ENCODE measurements around the gene AMMECR1L.
"Not testable (repeated sequence)": the region's sequence is repeated elsewhere in the genome, so short reads cannot be mapped to it uniquely, and the experiment has no call there.

Gene AMMECR1L

GRCh38 chr2:127891811-127892210 lies 6.1 kb upstream of the AMMECR1L start:
- Histone ChIP-seq H3K4me2 (ENCODE audit: insufficient read depth, low read length, poor library complexity, severe bottlenecking) (no peak overlapping the region), H2BK12ac (ENCODE audit: low read length) (no peak overlapping the region), H2BK15ac (ENCODE audit: low read length) (no peak overlapping the region), H3K27ac (replicated peaks; ENCODE audit: low read length) (no peak overlapping the region), H3K9me3 (replicated peaks in 1 of 2; ENCODE audit: control insufficient read depth in 2 of 2, insufficient read depth in 1 of 2, low read depth in 1 of 2, low read length in 2 of 2) (no peaks in the 10 kb centered on the region), H3K27me3 (ENCODE audit: control insufficient read depth in 3 of 3, insufficient read depth in 3 of 3, low read depth in 1 of 3, low read length in 3 of 3) (no peaks in the 10 kb centered on the region), H4K8ac (ENCODE audit: low read depth, low read length) (no peak overlapping the region), H3K18ac (ENCODE audit: low read length) (no peak overlapping the region), H3K23ac (ENCODE audit: low read depth, low read length, poor library complexity) (no peak overlapping the region), H3K14ac (ENCODE audit: low read length) (no peak overlapping the region), H3K4ac (ENCODE audit: low read length) (no peak overlapping the region), H3K4me1 (ENCODE audit: control insufficient read depth in 2 of 2, insufficient read depth in 1 of 2, low read depth in 1 of 2, low read length in 2 of 2) (peaks cover 5 to 6% of the 10 kb centered on the region in 2 donors), H3K79me1 (ENCODE audit: low read depth, low read length) (no peaks in the 10 kb centered on the region), H2AK5ac (ENCODE audit: low read depth, low read length) (no peak overlapping the region), H3K36me3 (replicated peaks in 1 of 2; ENCODE audit: control insufficient read depth in 2 of 2, insufficient read depth in 2 of 2, low read length in 2 of 2) (peaks cover 0 to 8% of the 10 kb centered on the region in 2 donors), H3K9ac (ENCODE audit: low read depth, low read length, poor library complexity) (no peak overlapping the region), H3K4me3 (ENCODE audit: low read length in 2 of 2) (no peak overlapping the region), H2BK5ac (ENCODE audit: low read length) (no peak overlapping the region), H4K91ac (ENCODE audit: low read depth, low read length, poor library complexity) (no peak overlapping the region), H2AFZ (ENCODE audit: low read length) (no peak overlapping the region), H2BK120ac (ENCODE audit: low read depth, low read length) (no peak overlapping the region)
- no CpG with 5 or more reads among the region's 5 CpGs for WGBS, 2 donors (ENCODE audit: extremely low coverage in 2 of 2, insufficient read length in 2 of 2, insufficient replicate concordance in 1 of 2)
- no peak for DNase-seq (ENCODE audit: low spot score)

GRCh38 chr2:127890756-127891155 lies 5.0 kb upstream of the AMMECR1L start:
- not testable (repeated sequence) for H2BK15ac ChIP-seq (ENCODE audit: low read length); H3K9ac ChIP-seq (ENCODE audit: low read depth, low read length, poor library complexity); DNase-seq (ENCODE audit: low spot score); H3K23ac ChIP-seq (ENCODE audit: low read depth, low read length, poor library complexity); H3K14ac ChIP-seq (ENCODE audit: low read length); H3K4me3 ChIP-seq (ENCODE audit: low read length in 2 of 2); H3K4me2 ChIP-seq (ENCODE audit: insufficient read depth, low read length, poor library complexity, severe bottlenecking); H3K4me1 ChIP-seq (ENCODE audit: control insufficient read depth in 2 of 2, insufficient read depth in 1 of 2, low read depth in 1 of 2, low read length in 2 of 2); H3K9me3 ChIP-seq (replicated peaks in 1 of 2; ENCODE audit: control insufficient read depth in 2 of 2, insufficient read depth in 1 of 2, low read depth in 1 of 2, low read length in 2 of 2); H3K18ac ChIP-seq (ENCODE audit: low read length); H3K36me3 ChIP-seq (replicated peaks in 1 of 2; ENCODE audit: control insufficient read depth in 2 of 2, insufficient read depth in 2 of 2, low read length in 2 of 2); H2BK5ac ChIP-seq (ENCODE audit: low read length); H2AFZ ChIP-seq (ENCODE audit: low read length); H3K27me3 ChIP-seq (ENCODE audit: control insufficient read depth in 3 of 3, insufficient read depth in 3 of 3, low read depth in 1 of 3, low read length in 3 of 3); H2BK120ac ChIP-seq (ENCODE audit: low read depth, low read length); H2AK5ac ChIP-seq (ENCODE audit: low read depth, low read length); H2BK12ac ChIP-seq (ENCODE audit: low read length); H3K4ac ChIP-seq (ENCODE audit: low read length); H4K8ac ChIP-seq (ENCODE audit: low read depth, low read length); H4K91ac ChIP-seq (ENCODE audit: low read depth, low read length, poor library complexity); H3K27ac ChIP-seq (replicated peaks; ENCODE audit: low read length); H3K79me1 ChIP-seq (ENCODE audit: low read depth, low read length)
- no CpG with 5 or more reads among the region's 7 CpGs for whole genome bisulfite sequencing, 2 donors (ENCODE audit: extremely low coverage in 2 of 2, insufficient read length in 2 of 2, insufficient replicate concordance in 1 of 2)

- Histone ChIP-seq H3K4me2 (ENCODE audit: insufficient read depth, low read length, poor library complexity, severe bottlenecking) (no peak overlapping the region), H2BK15ac (ENCODE audit: low read length) (no peak overlapping the region), H2BK120ac (ENCODE audit: low read depth, low read length) (no peak overlapping the region), H3K4ac (ENCODE audit: low read length) (no peak overlapping the region), H3K18ac (ENCODE audit: low read length) (no peak overlapping the region), H3K14ac (ENCODE audit: low read length) (no peak overlapping the region), H2AK5ac (ENCODE audit: low read depth, low read length) (no peak overlapping the region), H3K27ac (replicated peaks; ENCODE audit: low read length) (no peak overlapping the region), H2AFZ (ENCODE audit: low read length) (no peak overlapping the region), H4K91ac (ENCODE audit: low read depth, low read length, poor library complexity) (no peak overlapping the region), H3K9ac (ENCODE audit: low read depth, low read length, poor library complexity) (no peak overlapping the region), H3K36me3 (replicated peaks in 1 of 2; ENCODE audit: control insufficient read depth in 2 of 2, insufficient read depth in 2 of 2, low read length in 2 of 2) (peaks cover 0 to 13% of the 10 kb centered on the region in 2 donors), H3K4me1 (ENCODE audit: control insufficient read depth in 2 of 2, insufficient read depth in 1 of 2, low read depth in 1 of 2, low read length in 2 of 2) (peaks cover 9 to 12% of the 10 kb centered on the region in 2 donors), H3K23ac (ENCODE audit: low read depth, low read length, poor library complexity) (no peak overlapping the region), H2BK5ac (ENCODE audit: low read length) (no peak overlapping the region), H3K27me3 (ENCODE audit: control insufficient read depth in 3 of 3, insufficient read depth in 3 of 3, low read depth in 1 of 3, low read length in 3 of 3) (no peaks in the 10 kb centered on the region), H3K79me1 (ENCODE audit: low read depth, low read length) (no peaks in the 10 kb centered on the region), H3K4me3 (ENCODE audit: low read length in 2 of 2) (no peak overlapping the region), H4K8ac (ENCODE audit: low read depth, low read length) (no peak overlapping the region), H3K9me3 (replicated peaks in 1 of 2; ENCODE audit: control insufficient read depth in 2 of 2, insufficient read depth in 1 of 2, low read depth in 1 of 2, low read length in 2 of 2) (no peaks in the 10 kb centered on the region), H2BK12ac (ENCODE audit: low read length) (no peak overlapping the region)
- WGBS, 2 donors (ENCODE audit: extremely low coverage in 2 of 2, insufficient read length in 2 of 2, insufficient replicate concordance in 1 of 2) = no CpG with 5 or more reads among the region's 1 CpG
- no peak for DNase-seq (ENCODE audit: low spot score)
These were observed 3.0 kb upstream of the AMMECR1L start for GRCh38 chr2:127888772-127889171.

GRCh38 chr2:127887776-127888130 lies 2.0 kb upstream of the AMMECR1L start:
- Histone ChIP-seq H4K8ac (ENCODE audit: low read depth, low read length) (no peak overlapping the region), H3K9me3 (replicated peaks in 1 of 2; ENCODE audit: control insufficient read depth in 2 of 2, insufficient read depth in 1 of 2, low read depth in 1 of 2, low read length in 2 of 2) (no peaks in the 10 kb centered on the region), H3K27me3 (ENCODE audit: control insufficient read depth in 3 of 3, insufficient read depth in 3 of 3, low read depth in 1 of 3, low read length in 3 of 3) (no peaks in the 10 kb centered on the region), H3K4me1 (ENCODE audit: control insufficient read depth in 2 of 2, insufficient read depth in 1 of 2, low read depth in 1 of 2, low read length in 2 of 2) (peaks cover 4 to 14% of the 10 kb centered on the region in 2 donors), H3K4me3 (ENCODE audit: low read length in 2 of 2) (no peak overlapping the region), H2AFZ (ENCODE audit: low read length) (no peak overlapping the region), H3K9ac (ENCODE audit: low read depth, low read length, poor library complexity) (no peak overlapping the region), H3K4me2 (ENCODE audit: insufficient read depth, low read length, poor library complexity, severe bottlenecking) (no peak overlapping the region), H2BK15ac (ENCODE audit: low read length) (no peak overlapping the region), H3K27ac (replicated peaks; ENCODE audit: low read length) (no peak overlapping the region), H3K14ac (ENCODE audit: low read length) (no peak overlapping the region), H2BK12ac (ENCODE audit: low read length) (no peak overlapping the region), H4K91ac (ENCODE audit: low read depth, low read length, poor library complexity) (no peak overlapping the region), H3K79me1 (ENCODE audit: low read depth, low read length) (no peaks in the 10 kb centered on the region), H2BK120ac (ENCODE audit: low read depth, low read length) (no peak overlapping the region), H3K23ac (ENCODE audit: low read depth, low read length, poor library complexity) (no peak overlapping the region), H3K4ac (ENCODE audit: low read length) (no peak overlapping the region), H2AK5ac (ENCODE audit: low read depth, low read length) (no peak overlapping the region), H2BK5ac (ENCODE audit: low read length) (no peak overlapping the region), H3K36me3 (replicated peaks in 1 of 2; ENCODE audit: control insufficient read depth in 2 of 2, insufficient read depth in 2 of 2, low read length in 2 of 2) (peaks cover 0 to 23% of the 10 kb centered on the region in 2 donors), H3K18ac (ENCODE audit: low read length) (no peak overlapping the region)
- WGBS, 2 donors (ENCODE audit: extremely low coverage in 2 of 2, insufficient read length in 2 of 2, insufficient replicate concordance in 1 of 2) = no CpG with 5 or more reads among the region's 1 CpG
- DNase-seq (ENCODE audit: low spot score) = no peak
